HCT116 (cell line): ENCODE results near the gene CNTN5. TPM values are rescaled to one million over a fixed set of nuclear protein-coding genes. Genes with fewer than 3 reads are reported as not detected.

ENCODE experiments used
- ATAC-seq: fragments of 200-7000 bp; cut with Tn5 transposase; 2 replicates; pipeline ENCODE4 v1.9.1; 2020; ENCODE audit warnings: mild to moderate bottlenecking, moderate library complexity
- BruUV-seq: library from RNA; stranded (reverse); fragments of 400-500 nt; replicated peaks from 2 replicates; lab custom pipeline; 2021; lab: Mats Ljungman, UMichigan
- CTCF ChIA-PET: fragments of 300-600 bp; sonication (Branson Sonifier 250); formaldehyde crosslinking; loops from one replicate; lab custom pipeline; 2021; ENCODE audit warnings: antibody characterized with exemption; lab: Charles Lee
- POLR2A ChIA-PET: fragments of 300-600, 350-600 bp; sonication (Branson Sonifier 250); formaldehyde crosslinking; loops from one replicate; lab custom pipeline; 2021; ENCODE audit warnings: antibody characterized with exemption; lab: Charles Lee
- RAD21 ChIA-PET, 2 experiments: fragments of 300-600 bp; sonication (Branson Sonifier 250); formaldehyde crosslinking; loops; one replicate each; lab custom pipeline; 2023; ENCODE audit warnings: low total read pairs in 2 of 2; ENCODE audit not compliant: uncharacterized antibody in 2 of 2, unreplicated experiment in 2 of 2, low non-redundant PET in 1 of 2; lab: Charles Lee
- DNase-seq: peaks from one replicate; pipeline ENCODE4 v3.0.0-alpha.2; 2010; ENCODE audit warnings: low read depth, low spot score
- H2AFZ ChIP-seq: fragments of 200-600 bp; shearing (Covaris generic), sonication (generic); 2 replicates; pipeline ENCODE4 v1.6.1; 2017; ENCODE audit warnings: low read depth, mixed run types, mixed read lengths, antibody characterized with exemption, low read length; ENCODE audit not compliant: poor library complexity, severe bottlenecking
- H3K27ac ChIP-seq: 2 replicates; pipeline ENCODE4 v1.5.1; 2012; ENCODE audit warnings: low read depth, low read length
- H3K27me3 ChIP-seq: fragments of 200-600 bp; sonication (generic); 2 replicates; pipeline ENCODE4 v1.6.1; 2016; ENCODE audit warnings: mixed run types, low read length, mixed read lengths; ENCODE audit not compliant: insufficient read depth
- H3K36me3 ChIP-seq, 2 experiments: fragments of 200-500 bp in 1 of 2; fragments of 200-600 bp in 1 of 2; sonication (Bioruptor generic) in 1 of 2; sonication (generic) in 1 of 2; 2 replicates each; pipeline versions ENCODE4 v1.5.1 to v1.6.1; 2014 to 2016; ENCODE audit warnings: low read length in 2 of 2, inconsistent platforms in 1 of 2, mixed read lengths in 1 of 2, mixed run types in 1 of 2; ENCODE audit not compliant: insufficient read depth in 2 of 2, control insufficient read depth in 1 of 2
- H3K4me1 ChIP-seq, 2 experiments: fragments of 200-600 bp in 1 of 2; sonication (generic) in 1 of 2; 2 replicates each; pipeline versions ENCODE4 v1.5.1 to v1.6.1; 2012 to 2017; ENCODE audit warnings: low read length in 2 of 2, inconsistent platforms in 1 of 2, mild to moderate bottlenecking in 1 of 2, mixed read lengths in 1 of 2, mixed run types in 1 of 2, moderate library complexity in 1 of 2; ENCODE audit not compliant: insufficient read depth in 2 of 2, control insufficient read depth in 1 of 2
- H3K4me2 ChIP-seq: fragments of 200-600 bp; sonication (generic); 2 replicates; pipeline ENCODE4 v1.6.1; 2017; ENCODE audit warnings: mixed run types, low read length, mixed read lengths
- H3K4me3 ChIP-seq, 2 experiments: fragments of 200-600 bp in 1 of 2; sonication (generic) in 1 of 2; replicated peaks in 1 of 2; 2 replicates each; pipeline ENCODE4 v1.5.1; 2011 to 2016; ENCODE audit warnings: low read length in 2 of 2, control low read depth in 1 of 2, low read depth in 1 of 2, mild to moderate bottlenecking in 1 of 2, mixed read lengths in 1 of 2, mixed run types in 1 of 2
- H3K79me2 ChIP-seq: fragments of 200-600 bp; sonication (generic); 2 replicates; pipeline ENCODE4 v1.6.1; 2017; ENCODE audit warnings: mild to moderate bottlenecking, mixed run types, low read length, moderate library complexity, mixed read lengths; ENCODE audit not compliant: insufficient read depth
- H3K9ac ChIP-seq: fragments of 200-600 bp; sonication (generic); 2 replicates; pipeline ENCODE4 v1.6.1; 2016; ENCODE audit warnings: low read length, mixed read lengths
- H3K9me2 ChIP-seq: fragments of 200-600 bp; sonication (generic), shearing (Covaris generic); 2 replicates; pipeline ENCODE4 v1.6.1; 2017; ENCODE audit warnings: mixed run types, mild to moderate bottlenecking, moderate library complexity; ENCODE audit not compliant: insufficient read depth
- H3K9me3 ChIP-seq, 2 experiments: fragments of 200-500 bp in 1 of 2; fragments of 200-600 bp in 1 of 2; sonication (Bioruptor generic) in 1 of 2; sonication (generic) in 1 of 2; 2 replicates each; pipeline ENCODE4 v1.6.1; 2014 to 2017; ENCODE audit warnings: low read length in 2 of 2, mixed read lengths in 2 of 2, inconsistent platforms in 1 of 2, low read depth in 1 of 2, mild to moderate bottlenecking in 1 of 2, mixed run types in 1 of 2, moderate library complexity in 1 of 2; ENCODE audit not compliant: control insufficient read depth in 1 of 2, insufficient read depth in 1 of 2
- H4K20me1 ChIP-seq: fragments of 200-600 bp; sonication (generic), shearing (Covaris generic); 2 replicates; pipeline ENCODE4 v1.6.1; 2017; ENCODE audit warnings: mixed run types, mild to moderate bottlenecking, moderate library complexity; ENCODE audit not compliant: insufficient read depth
- CBX3 ChIP-seq: IDR thresholded peaks from 2 replicates; pipeline ENCODE4 v1.6.1; 2012; ENCODE audit warnings: low read depth
- CEBPB ChIP-seq: IDR thresholded peaks from 2 replicates; pipeline ENCODE4 v1.6.1; 2012; ENCODE audit warnings: low read depth
- CTCF ChIP-seq, 3 experiments: fragments of 200-600 bp in 1 of 3; sonication (generic) in 1 of 3; IDR thresholded peaks in 2 of 3; conservative IDR thresholded peaks in 1 of 3; 2 replicates each; pipeline ENCODE4 v1.5.1; 2012 to 2017; ENCODE audit warnings: low read depth in 2 of 3, low read length in 2 of 3, antibody characterized with exemption in 1 of 3, borderline replicate concordance in 1 of 3, control low read depth in 1 of 3, mild to moderate bottlenecking in 1 of 3, mixed read lengths in 1 of 3, mixed run types in 1 of 3, moderate library complexity in 1 of 3; ENCODE audit not compliant: insufficient read depth in 1 of 3
- EGR1 ChIP-seq: IDR thresholded peaks from 2 replicates; pipeline ENCODE4 v1.6.1; 2012; ENCODE audit warnings: low read depth
- ELF1 ChIP-seq: IDR thresholded peaks from 2 replicates; pipeline ENCODE4 v1.6.1; 2012; ENCODE audit warnings: low read depth, borderline replicate concordance
- EZH2 ChIP-seq: fragments of 200-600 bp; sonication (generic); IDR thresholded peaks from 2 replicates; pipeline ENCODE4 v1.6.1; 2017; ENCODE audit warnings: antibody characterized with exemption, mixed run types
- EZH2phosphoT487 ChIP-seq: fragments of 200-600 bp; IDR thresholded peaks from 2 replicates; pipeline ENCODE4 v1.6.1; 2018; ENCODE audit warnings: antibody characterized with exemption, borderline replicate concordance
- FOSL1 ChIP-seq: IDR thresholded peaks from 2 replicates; pipeline ENCODE4 v1.6.1; 2012; ENCODE audit warnings: low read depth
- MAX ChIP-seq: IDR thresholded peaks from 2 replicates; pipeline ENCODE4 v1.6.1; 2012
- POLR2AphosphoS5 ChIP-seq: IDR thresholded peaks from 2 replicates; pipeline ENCODE4 v1.6.1; 2011; ENCODE audit warnings: mild to moderate bottlenecking, low read depth, low read length, moderate library complexity
- RAD21 ChIP-seq: IDR thresholded peaks from 2 replicates; pipeline ENCODE4 v1.6.1; 2012; ENCODE audit warnings: low read depth, mild to moderate bottlenecking
- SIN3A ChIP-seq: IDR thresholded peaks from 2 replicates; pipeline ENCODE4 v1.6.1; 2012; ENCODE audit warnings: low read depth
- TCF7L2 ChIP-seq: IDR thresholded peaks from 2 replicates; pipeline ENCODE4 v1.7.0; 2011; ENCODE audit warnings: borderline replicate concordance, inconsistent platforms; ENCODE audit not compliant: insufficient read depth, insufficient read length; ENCODE audit errors: extremely low read depth
- YY1 ChIP-seq: IDR thresholded peaks from 2 replicates; pipeline ENCODE4 v1.6.1; 2011; ENCODE audit warnings: low read length, low read depth, moderate library complexity, mild to moderate bottlenecking; ENCODE audit not compliant: insufficient replicate concordance; ENCODE audit errors: extremely low read depth
- ZBTB33 ChIP-seq: IDR thresholded peaks from 2 replicates; pipeline ENCODE4 v1.6.1; 2011; ENCODE audit warnings: mild to moderate bottlenecking, low read length, moderate library complexity; ENCODE audit not compliant: insufficient replicate concordance; ENCODE audit errors: extremely low read depth
- ZFX ChIP-seq: fragments of 450-650 bp; IDR thresholded peaks from 2 replicates; pipeline ENCODE4 v1.6.1; 2017
- ZNF274 ChIP-seq: fragments of 200-500 bp; sonication (Bioruptor generic); IDR thresholded peaks from 2 replicates; pipeline ENCODE4 v1.6.1; 2014; ENCODE audit warnings: mild to moderate bottlenecking, low read depth, low read length, inconsistent platforms
- intact Hi-C: fragments of 100-400 bp; cut with micrococcal nuclease; formaldehyde crosslinking; loops from 2 replicates; pipeline ENCODE4 v1.10.0; 2022
- total RNA-seq: library from RNA; stranded (reverse); gene quantifications from one replicate; pipeline ENCODE4 v1.2.1, GENCODE V29; 2021; ENCODE audit not compliant: unreplicated experiment
- TF ChIP-seq, protein P1 (sequence below): IDR thresholded peaks from 2 replicates; pipeline ENCODE4 v1.6.1; 2012; ENCODE audit warnings: low read depth

The CNTN5 gene
- total RNA-seq, 1 experiment from 2014 or later: not detected

GRCh38 chr11:99234534-99234933, 213.8 kb downstream of the CNTN5 start:
- Histone ChIP-seq H3K36me3 (no peaks in the 10 kb centered on the region), H4K20me1 (no peaks in the 10 kb centered on the region), H3K9me3 (peaks cover 3 to 4% of the 10 kb centered on the region in 2 experiments; a peak in 2 of 4 replicates), H3K79me2 (no peaks in the 10 kb centered on the region), H3K27me3 (no peaks in the 10 kb centered on the region), H3K27ac (no peak overlapping the region), H3K9ac (no peak overlapping the region), H3K9me2 (no peaks in the 10 kb centered on the region), H3K4me1 (no peaks in the 10 kb centered on the region), H3K4me3 (no peak overlapping the region), H2AFZ (no peak overlapping the region), H3K4me2 (no peak overlapping the region)
- RAD21 ChIA-PET: no interaction called here
- intact Hi-C loops: no loop called here
- CTCF ChIA-PET: no interaction called here
- POLR2A ChIA-PET: no interaction called here
- TF ChIP-seq POLR2AphosphoS5 (no peak), EGR1 (no peak), CBX3 (no peak), ZBTB33 (no peak), ZFX (no peak), SIN3A (no peak), MAX (no peak), FOSL1 (no peak), YY1 (no peak), EZH2phosphoT487 (no peak), RAD21 (no peak), CTCF (IDR thresholded peaks at IDR 0.05 in 2 of 3, conservative IDR thresholded peaks at IDR 0.05 in 1 of 3; ENCODE audit: borderline replicate concordance in 1 of 3, insufficient read depth in 1 of 3, low read depth in 2 of 3, low read length in 2 of 3) (no peak), TCF7L2 (no peak), ZNF274 (no peak), CEBPB (no peak), ELF1 (no peak), EZH2 (no peak)
- TF ChIP-seq, protein P1, sequence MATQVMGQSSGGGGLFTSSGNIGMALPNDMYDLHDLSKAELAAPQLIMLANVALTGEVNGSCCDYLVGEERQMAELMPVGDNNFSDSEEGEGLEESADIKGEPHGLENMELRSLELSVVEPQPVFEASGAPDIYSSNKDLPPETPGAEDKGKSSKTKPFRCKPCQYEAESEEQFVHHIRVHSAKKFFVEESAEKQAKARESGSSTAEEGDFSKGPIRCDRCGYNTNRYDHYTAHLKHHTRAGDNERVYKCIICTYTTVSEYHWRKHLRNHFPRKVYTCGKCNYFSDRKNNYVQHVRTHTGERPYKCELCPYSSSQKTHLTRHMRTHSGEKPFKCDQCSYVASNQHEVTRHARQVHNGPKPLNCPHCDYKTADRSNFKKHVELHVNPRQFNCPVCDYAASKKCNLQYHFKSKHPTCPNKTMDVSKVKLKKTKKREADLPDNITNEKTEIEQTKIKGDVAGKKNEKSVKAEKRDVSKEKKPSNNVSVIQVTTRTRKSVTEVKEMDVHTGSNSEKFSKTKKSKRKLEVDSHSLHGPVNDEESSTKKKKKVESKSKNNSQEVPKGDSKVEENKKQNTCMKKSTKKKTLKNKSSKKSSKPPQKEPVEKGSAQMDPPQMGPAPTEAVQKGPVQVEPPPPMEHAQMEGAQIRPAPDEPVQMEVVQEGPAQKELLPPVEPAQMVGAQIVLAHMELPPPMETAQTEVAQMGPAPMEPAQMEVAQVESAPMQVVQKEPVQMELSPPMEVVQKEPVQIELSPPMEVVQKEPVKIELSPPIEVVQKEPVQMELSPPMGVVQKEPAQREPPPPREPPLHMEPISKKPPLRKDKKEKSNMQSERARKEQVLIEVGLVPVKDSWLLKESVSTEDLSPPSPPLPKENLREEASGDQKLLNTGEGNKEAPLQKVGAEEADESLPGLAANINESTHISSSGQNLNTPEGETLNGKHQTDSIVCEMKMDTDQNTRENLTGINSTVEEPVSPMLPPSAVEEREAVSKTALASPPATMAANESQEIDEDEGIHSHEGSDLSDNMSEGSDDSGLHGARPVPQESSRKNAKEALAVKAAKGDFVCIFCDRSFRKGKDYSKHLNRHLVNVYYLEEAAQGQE: no peak
- BruUV-seq: no TSS peak
- ATAC-seq (no peak), DNase-seq (no peak)
